AML-193 (cell line): Measurements from ENCODE around the gene SPATA13.
A peak's percentile ranks its signal among the peaks of the same experiment; 100 is the strongest.

Source experiments
- DNase-seq, 2 experiments: peaks; one replicate each; lab custom pipeline; 2025; lab: John Stamatoyannopoulos, UW

SPATA13 gene

DNA sequence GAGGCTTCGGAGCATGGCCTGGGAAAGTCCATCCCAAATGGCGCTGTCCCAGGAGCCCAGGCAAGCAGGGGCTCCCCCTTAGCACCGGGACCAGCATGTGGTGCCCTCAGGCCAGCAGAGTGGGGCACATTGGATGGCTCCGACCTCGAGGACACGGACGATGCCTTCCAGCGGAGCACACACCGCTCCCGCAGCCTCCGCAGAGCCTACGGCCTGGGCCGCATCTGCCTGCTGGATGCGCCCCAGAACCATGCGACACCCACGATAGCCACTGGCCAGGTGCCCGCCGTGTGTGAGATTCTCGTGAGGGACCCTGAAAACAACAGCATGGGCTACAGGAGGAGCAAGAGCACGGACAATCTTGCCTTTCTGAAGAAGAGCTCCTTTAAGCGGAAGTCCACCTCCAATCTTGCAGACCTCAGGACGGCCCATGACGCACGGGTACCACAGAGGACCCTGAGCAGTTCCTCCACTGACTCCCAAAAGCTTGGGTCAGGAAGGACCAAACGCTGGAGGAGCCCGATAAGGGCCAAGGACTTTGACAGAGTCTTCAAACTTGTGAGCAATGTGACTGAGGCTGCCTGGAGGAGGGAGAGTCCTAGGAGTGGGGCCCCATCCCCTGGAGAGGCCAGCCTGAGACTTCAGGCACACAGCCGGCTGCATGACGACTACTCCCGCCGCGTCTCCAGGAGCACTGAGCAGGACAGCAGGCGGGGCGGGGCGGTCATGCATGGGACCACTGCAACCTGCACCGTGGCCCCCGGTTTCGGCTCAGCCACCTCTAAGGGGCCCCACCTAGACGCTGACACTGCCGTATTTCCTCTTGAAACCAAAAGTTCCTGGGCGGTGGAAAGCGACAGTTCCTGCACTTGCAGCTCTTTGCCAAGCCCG lies 63.1 kb downstream of the SPATA13 start:
- DNase-seq: no peak

DNA sequence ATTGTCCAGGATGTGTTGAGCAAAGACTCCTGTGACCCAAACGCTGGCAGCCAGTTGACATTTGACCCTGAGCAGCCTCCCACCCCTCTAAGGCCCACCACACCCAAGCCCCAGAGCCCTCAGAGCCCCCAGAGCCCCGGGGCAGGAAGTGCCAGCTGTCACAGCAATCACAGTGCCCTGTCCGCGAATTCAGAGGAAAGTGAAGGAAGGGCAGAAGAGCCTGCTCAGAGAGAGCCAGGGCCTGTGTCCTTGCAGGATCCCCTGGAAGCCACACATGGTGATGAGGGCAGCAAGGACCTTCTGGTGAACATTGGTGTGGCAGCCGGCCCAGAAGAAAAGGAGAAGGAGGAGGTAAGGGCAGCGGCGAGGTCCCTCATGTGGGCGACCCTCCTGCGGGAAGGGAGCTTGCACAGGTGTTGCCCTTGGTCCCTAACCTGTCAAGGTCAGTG lies 63.7 kb downstream of the SPATA13 start:
- DNase-seq: no peak

DNA sequence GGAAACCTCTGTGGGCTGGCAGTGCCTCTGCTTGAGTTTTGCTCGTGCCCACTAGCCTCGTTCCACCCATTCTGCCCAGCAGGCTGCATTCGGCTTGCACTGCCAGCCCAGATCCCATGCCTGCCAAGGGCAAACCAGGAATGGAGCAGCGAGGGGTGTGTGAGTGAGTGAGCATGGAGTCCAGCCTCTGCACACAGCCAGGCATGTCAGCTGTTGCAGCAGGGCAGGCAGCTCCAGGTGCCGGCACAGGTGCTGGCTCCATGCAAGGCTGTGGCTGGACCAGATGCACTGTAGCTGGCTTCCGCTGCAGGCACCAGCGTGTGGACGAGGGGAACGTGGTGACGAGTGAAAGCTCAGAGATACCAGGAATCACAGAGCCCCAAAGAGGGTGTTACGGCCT lies 64.5 kb downstream of the SPATA13 start:
- no peak for DNase-seq

DNA sequence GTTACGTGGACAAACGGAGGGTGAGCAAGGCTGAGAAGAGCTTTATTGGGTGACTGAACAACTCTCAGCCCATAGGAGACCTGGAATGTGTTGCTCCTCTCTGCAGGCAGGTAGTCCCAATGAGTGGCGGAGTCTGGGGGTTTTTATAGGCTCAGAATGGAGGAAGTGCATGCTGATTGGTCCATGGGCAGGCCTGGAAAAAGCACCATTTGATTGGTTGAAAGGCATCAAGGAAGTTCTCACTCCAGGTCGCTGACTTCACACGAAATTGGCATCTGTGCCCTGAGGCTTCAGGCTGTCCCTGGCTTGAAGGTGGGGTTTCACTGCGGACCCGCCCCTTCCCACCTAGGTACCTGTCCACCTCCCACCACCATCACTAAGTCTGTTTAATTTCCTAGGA lies 65.4 kb downstream of the SPATA13 start:
- DNase-seq: no peak

DNA sequence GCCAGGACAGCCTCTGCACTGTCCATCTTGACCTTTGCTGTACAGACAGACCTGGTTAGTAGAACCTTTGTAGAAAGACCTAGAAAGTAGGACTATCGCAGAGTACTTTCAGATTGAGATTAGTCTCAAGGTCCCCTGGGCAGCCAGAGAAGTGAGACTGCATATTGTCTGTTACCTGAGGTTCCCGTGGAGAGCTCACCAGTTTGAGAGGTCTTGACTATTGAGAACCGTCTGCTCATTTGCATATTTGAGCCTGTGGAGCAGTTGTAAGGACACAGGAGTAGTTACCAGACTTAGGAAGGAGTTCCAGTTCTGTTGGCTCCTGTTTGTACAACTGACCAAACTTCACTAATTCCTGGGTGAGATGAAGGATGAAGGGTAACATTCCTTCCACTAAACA lies 66.2 kb downstream of the SPATA13 start:
- DNase-seq: no peak

DNA sequence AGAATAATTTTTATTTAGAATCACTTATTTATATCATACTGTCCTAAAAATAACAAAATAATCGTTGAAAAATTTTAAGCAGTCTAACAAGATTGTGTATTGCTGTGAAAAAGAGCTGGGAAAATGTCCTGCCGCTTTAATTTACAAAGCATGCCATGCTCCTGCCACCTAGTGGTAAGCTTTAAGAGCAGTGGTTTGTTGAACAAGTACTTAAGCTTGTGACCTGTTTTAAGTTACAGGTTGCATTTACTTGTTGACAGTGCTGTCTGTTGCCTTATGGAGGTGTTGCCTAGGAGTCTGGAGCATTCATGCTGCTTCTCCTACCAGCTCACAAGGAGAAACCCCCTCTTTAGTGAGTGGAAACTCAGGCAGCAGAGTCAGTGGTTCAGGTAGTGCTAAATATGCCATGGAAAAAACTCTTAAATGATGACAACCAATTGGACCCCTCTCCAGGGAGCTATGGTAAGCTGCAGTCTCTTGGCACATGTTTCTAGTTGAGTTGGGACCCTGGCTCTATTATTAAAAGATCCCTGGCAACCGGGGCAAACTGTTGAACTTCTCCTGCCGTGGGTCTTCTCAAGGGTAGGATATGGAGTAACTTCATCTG lies 68.4 kb downstream of the SPATA13 start:
- peak; percentile 55 to 71 for DNase-seq

DNA sequence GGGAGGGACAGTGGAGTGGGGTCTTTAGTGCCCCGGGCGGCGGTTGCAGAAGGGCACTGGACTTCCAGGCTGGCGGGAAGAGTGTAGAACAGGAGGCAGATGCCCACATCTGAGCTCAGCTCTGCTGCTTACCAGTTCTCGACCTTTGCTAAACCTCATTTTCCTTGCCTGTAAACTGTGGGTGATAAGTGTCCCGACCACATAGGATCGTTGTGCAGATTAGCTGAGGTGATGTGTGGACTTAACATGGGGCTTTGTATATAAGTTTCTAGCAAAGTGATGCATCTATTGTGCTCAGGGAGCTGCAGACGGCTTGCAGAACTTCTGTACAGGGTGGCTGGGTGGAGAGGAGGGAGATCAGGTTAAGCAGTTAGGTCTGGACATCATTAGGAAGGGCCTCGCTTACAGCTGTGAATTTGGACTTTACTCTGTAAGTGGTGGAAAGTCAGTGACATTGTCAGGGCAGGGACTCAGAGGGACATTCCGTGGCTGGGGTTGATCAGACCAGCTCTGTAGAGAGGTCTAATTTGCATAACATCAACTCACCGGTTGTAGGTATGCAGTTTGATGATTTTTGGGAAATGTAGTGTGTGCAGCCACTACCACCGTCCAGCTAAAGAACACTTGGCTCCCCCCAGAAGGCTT lies 70.0 kb downstream of the SPATA13 start:
- DNase-seq: no peak

DNA sequence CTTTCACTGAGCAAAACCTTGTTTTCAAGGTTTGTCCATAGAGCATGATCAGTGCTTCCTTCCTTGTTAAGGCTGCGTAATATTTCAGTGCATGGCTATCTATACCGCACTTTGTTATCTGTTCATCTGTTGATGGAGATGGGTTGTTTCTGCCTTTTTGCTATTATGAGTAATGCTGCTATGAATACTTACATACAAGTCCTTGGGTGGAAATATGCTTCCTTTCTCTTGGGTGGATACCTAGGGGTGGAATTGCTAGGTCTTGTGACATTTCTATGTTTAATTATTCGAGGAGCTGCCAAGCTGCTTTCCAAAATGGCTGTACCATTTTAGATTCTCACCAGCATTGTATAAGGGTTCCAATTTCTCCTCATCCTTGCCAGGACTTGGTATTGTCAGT lies 70.9 kb downstream of the SPATA13 start:
- DNase-seq: no peak

DNA sequence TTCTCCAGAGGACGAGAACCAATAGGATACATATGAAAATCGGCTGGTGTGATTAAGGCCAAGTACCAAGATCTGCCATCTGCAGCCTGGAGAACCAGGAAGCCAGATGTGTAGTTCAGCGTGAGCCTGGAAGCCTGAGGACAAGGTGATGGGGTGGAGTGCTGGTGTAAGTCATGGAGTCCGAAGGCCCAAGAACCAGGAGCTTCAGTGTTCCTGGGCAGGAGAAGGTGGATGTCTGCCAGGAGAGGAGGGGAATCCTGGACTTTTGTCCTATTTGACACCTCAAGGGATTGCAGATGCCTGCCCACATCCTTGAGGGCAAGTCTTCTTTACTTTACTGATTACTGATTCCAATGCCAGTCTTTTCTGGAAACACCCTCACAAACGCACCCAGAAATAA lies 71.5 kb downstream of the SPATA13 start:
- DNase-seq: no peak

DNA sequence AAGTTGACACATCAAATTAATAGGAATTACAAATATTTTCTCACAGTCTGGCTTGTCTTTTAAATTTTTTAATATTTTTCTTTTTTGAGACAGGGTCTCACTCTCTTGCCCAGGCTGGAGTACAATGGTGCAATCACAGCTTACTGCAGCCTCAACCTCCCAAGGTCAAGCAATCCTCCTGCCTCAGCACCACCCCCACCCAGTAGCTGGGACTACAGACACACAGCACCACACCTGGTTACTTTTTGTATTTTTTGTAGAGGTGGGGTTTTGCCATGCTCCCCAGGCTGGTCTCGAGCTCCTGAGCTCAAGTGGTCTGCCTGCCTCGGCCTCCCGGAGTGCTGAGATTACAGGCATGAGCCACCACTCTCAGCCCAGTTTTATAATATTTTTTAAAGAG lies 72.0 kb downstream of the SPATA13 start:
- no peak for DNase-seq

DNA sequence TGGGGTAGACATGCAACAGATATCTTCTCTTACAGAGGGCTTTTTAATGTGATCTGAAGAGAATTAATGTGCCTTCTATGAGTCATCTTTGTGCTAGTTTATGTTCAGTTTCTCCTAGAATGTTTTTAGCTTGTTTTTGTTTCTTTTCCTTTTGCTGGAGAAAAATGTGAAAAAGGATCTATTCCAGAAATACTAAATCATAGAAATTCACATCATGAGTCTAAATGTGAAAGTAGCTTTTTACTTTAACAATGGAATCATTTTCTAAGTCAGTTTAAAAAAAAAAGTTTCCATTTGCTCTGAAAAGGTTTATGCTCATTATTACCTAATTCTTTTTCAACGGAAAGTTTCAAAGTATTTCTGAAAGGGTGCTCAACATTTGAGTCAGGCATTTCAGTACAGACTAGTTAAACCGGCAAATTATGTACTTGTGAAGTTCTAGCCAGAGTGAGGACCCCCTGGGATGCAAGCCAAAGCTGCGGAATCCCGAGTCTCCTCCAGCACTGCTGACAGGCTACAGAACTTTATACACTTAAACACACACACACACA lies 72.9 kb downstream of the SPATA13 start:
- DNase-seq: no peak

DNA sequence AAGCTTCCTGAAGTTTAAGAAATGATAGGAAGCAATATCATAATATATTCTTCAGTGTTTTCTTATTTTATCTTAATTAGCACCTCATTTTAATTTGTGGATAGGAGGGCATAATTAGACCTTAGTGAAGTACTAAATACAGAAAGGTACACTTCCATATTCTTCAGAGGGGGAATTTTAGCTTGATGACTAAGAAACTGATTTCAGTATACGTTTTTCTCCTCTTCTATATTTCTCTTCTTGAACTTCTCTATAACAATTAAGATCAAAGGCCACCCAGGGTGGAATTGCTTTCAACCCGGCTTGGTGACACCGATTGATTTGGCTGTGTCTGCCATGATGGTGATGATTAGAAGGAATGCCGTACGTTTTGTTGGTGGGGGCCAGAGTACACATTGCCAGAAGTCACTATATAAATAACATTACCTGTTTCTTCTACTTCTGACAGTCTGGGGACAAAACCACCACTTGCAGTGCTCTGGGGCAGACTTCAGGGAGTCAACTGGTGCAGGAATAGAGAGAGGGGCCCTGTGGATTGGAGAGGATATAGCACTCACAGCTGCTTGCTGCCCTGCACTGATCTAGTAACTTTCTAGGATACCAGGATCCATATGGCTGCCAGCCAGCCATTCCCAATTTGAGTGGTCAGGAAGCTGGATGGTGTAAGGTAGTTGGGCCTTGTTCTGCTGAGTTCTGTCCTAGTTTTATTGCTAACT lies 73.8 kb downstream of the SPATA13 start:
- no peak for DNase-seq

DNA sequence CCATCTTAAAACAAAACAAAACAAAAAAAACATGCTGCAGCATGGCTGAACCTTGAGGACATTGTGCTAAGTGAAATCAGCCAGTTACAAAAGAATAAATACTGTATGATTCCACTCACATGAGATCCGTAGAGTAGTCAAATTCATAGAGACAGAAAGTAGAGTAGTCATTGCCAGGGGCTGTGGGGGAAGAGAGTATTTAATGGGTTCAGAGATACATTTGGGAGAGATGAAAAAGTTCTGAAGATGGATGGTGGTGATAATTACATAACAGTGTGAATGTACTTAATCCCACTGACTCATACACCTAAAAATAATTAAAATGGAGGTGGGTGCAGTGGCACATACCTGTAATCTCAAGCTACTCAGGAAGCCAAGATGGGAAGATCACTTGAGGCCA lies 76.8 kb downstream of the SPATA13 start:
- DNase-seq: no peak

DNA sequence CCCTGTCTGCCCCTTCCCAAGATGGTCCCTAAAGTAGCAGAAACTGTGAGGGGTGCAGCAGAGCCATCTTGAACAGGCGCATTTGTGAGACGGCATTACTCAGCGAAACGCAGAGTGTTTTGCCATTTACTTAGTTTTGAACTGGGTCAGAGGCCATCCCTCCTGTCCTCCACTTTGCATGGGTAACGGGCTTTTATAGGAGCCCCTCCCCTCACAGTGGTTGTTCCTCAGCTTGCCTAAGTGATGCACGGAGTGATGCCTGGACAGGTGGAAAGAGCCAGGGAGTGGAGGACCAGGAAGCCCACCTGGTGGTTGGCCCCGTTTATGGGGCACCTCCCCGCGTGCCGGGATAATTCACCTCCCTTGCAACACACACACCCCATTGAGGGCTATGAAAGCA lies 80.8 kb downstream of the SPATA13 start:
- DNase-seq: no peak

DNA sequence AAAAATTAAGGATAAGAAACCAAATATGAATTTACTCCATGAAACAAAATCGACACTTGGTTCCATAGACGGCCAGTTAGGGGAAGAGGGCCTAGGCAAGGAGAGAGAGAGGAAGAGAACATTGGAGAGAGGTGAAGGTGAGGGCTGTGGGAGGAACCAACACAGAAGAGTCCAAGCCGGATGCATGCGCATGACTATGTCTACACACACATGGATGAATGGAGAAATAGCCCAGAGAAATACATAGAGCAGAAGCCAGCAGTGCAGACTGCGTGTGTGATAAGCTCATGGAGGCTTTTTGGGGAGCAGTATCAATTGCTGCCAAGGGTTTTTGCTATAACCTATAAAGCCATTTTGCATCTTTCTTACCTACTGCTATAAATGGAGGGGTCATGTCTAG lies 81.6 kb downstream of the SPATA13 start:
- no peak for DNase-seq

DNA sequence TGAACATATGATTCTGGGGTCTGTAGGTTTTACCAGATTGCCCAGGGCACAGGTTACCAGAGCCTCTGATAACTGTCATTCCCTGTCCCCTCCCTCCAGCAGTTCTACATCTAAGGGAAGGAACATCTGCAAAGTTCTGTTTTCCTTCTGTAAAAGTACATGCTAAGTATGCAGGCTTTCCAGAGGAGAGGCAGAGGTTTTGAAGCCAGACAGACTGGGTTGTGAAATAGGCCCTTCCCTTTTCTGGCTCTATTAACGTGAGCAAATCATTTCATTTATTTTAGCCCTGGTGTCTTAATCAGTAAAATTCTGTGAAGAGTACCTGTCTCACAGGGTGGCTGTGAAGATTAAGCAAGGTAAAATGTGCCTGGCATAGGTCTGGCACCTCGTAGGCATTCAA lies 82.8 kb downstream of the SPATA13 start:
- DNase-seq: peak; percentile 15 to 50

DNA sequence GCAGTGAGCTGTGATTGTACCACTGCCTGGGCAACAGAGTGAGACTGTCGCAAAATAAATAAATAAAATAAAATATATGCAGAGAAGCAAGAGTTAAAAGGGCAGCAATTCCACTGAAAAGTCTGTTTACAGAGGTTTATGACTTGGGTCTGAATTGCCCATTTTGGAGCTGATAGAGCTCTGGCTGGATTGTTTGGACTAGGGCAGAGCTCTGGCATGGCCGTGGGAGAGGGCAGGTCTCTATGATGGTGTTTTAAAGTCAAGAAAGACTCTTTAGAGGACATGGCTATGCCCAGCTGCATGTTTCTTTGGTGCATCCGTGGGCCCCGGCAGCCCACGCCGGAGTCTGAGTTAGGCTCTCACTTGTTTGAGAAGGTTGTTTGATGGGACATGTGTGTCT lies 84.3 kb downstream of the SPATA13 start:
- DNase-seq: no peak

DNA sequence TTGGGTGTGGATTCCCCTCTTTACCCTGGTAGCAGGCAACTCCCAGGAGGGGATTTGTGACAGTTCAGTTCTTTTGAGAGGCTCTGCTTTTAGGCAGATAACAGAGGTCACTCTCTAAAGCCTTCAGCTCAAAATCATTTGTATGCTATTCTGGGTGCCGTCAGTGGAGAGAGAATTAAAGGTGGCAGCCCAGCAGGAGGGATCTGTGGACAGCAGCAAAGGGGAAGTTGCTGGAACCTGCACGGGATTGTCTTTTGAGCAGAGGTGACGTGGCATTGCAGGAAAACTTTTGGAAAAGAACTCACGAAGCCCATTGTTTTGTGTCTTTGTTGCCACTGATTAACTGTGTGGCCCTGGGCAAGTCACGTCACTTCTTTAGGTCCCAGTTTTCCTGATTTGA lies 86.5 kb downstream of the SPATA13 start:
- DNase-seq: no peak

DNA sequence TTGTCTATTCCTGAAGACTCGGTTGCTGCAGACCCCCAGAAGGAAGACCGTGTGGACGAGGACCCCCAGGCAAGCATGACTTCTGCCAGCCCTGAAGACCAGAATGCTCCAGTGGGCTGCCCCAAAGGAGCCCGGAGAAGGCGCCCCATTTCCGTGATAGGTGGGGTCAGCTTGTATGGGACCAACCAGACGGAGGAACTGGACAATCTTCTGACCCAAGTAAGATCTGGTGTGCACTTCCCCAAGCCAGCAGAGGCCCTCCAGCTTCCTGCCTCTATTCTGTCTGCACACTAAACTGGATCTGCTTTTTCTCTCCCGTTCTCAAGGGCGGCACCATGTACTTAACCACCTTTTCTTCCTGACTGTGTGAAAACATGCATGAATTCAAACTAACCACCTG lies 89.1 kb downstream of the SPATA13 start:
- DNase-seq: no peak

DNA sequence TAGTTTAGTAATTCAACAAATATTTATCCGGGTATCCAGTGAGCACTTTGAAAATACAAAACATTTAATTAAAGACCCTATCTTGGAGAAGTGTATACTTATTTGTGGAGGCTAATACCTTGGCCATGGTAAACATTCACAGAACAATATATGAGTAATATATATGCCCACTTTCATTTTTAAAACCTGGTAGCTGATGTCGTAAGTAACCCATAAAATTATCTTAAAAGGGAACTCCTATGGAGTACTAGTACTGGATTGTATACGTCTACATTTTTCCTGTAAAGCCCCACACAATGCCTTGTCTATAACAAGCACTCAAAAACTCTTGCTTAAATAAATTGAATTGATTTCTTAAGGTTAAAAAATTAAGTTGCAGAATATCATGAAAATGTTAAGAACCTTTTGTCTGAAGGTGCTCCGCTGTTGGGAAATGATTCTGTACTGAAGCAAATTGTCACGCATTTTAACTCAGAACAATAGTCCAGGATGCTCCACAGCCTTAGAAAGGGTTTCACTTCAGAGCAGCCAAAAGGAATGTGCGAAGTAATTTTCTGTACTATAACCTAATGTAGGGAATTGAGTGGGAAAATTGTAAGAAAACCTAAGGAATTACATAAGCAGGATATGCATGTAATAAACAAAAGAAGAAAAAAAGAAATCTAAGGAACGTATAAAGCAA lies 90.0 kb downstream of the SPATA13 start:
- DNase-seq: no peak

DNA sequence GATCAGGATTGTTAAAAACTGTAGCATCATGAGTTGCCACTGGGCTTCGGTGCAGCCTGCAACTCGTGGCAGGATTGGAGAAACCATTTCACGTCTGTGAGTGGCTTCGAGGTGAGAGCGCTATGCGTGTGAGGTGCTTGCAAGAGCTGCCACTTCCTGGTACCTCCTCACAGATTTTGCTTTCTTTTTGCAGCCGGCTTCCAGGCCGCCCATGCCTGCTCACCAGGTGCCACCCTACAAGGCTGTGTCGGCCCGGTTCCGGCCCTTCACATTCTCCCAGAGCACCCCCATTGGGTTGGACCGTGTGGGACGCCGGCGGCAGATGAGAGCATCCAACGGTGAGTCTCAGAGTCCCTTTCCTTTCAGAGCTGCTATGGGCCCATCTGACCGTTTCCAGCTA lies 91.0 kb downstream of the SPATA13 start:
- DNase-seq: no peak

DNA sequence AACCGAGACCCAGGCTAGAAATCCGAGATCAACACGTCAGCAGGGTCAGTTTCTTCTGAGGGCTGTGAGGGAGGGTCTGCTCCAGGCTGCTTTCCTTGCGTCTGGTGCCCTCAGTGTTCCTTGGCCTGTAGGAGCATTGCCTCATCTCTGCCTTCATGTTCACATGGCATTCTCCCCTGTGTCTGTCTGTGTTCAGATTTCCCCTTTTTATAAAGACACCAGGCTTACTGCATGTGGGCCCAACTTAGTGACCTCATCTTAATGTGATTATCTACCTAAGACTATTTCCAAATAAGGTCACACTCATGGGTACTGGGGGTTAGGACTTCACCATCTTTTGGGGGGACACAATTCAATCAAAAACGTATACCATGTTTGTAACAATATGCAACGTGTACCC lies 91.6 kb downstream of the SPATA13 start:
- no peak for DNase-seq
